ENCODE results near the gene PCCB. TPM values are rescaled to one million over a fixed set of nuclear protein-coding genes. Genes with fewer than 3 reads are reported as not detected.
"Not testable (repeated sequence)": the region's sequence is repeated elsewhere in the genome, so short reads cannot be mapped to it uniquely, and the experiment has no call there.

Gene PCCB
- total RNA-seq, 1 donor from 2014 or later, result 106 TPM

DNA sequence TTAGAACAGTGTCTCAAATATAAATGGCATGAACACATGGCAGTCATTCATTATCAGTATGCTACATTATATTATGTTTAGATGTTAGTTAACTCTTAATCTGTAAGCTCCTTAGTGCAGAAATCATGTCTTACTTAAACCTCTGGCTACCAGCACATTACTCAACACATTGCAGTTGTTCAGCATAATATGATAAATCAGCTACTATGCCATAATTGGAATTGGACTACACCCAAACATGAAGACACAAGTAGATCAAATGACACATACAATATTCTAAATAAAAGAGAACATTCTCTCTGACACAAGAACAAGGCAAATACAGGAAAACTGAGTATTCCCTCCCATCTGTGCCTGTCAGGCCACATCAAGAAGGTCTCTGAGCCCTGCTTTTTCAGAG, 116.1 kb downstream of the PCCB start:
- Histone ChIP-seq H3K27me3 (ENCODE audit: low read depth) (no peaks in the 10 kb centered on the region), H3K4me3 (no peak overlapping the region), H3K4me1 (no peaks in the 10 kb centered on the region), H3K27ac (replicated peaks) (no peak overlapping the region), H3K36me3 (peaks cover 16% of the 10 kb centered on the region), H3K9me3 (replicated peaks) (no peaks in the 10 kb centered on the region)
- TF ChIP-seq, protein P1, sequence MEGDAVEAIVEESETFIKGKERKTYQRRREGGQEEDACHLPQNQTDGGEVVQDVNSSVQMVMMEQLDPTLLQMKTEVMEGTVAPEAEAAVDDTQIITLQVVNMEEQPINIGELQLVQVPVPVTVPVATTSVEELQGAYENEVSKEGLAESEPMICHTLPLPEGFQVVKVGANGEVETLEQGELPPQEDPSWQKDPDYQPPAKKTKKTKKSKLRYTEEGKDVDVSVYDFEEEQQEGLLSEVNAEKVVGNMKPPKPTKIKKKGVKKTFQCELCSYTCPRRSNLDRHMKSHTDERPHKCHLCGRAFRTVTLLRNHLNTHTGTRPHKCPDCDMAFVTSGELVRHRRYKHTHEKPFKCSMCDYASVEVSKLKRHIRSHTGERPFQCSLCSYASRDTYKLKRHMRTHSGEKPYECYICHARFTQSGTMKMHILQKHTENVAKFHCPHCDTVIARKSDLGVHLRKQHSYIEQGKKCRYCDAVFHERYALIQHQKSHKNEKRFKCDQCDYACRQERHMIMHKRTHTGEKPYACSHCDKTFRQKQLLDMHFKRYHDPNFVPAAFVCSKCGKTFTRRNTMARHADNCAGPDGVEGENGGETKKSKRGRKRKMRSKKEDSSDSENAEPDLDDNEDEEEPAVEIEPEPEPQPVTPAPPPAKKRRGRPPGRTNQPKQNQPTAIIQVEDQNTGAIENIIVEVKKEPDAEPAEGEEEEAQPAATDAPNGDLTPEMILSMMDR (IDR thresholded peaks at IDR 0.05; ENCODE audit: borderline replicate concordance), result no peak
- intact Hi-C loops (cut with micrococcal nuclease), result no loop called here
- DNase-seq, result no peak

DNA sequence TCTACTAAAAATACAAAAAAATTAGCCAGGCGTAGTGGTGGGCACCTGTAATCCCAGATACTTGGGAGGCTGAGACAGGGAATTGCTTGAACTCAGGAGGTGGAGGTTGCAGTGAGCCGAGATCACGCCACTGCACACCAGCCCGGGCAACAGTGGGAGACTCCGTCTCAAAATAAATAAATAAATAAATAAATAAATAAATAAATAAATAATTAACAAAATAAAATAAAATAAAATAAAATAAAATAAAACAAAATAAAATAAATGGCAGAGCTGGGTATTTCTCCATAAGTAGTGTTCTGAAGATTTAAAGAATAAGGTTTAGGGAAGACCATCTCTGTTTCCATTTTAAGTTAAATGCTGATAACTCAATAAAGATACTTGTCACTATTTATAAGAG, 125.7 kb downstream of the PCCB start:
- DNase-seq; H3K9me3 ChIP-seq (replicated peaks); intact Hi-C loops (cut with micrococcal nuclease); H3K4me1 ChIP-seq; H3K27me3 ChIP-seq (ENCODE audit: low read depth); H3K27ac ChIP-seq (replicated peaks); H3K4me3 ChIP-seq: not testable (repeated sequence)
- H3K36me3 ChIP-seq, result peaks cover 23% of the 10 kb centered on the region

DNA sequence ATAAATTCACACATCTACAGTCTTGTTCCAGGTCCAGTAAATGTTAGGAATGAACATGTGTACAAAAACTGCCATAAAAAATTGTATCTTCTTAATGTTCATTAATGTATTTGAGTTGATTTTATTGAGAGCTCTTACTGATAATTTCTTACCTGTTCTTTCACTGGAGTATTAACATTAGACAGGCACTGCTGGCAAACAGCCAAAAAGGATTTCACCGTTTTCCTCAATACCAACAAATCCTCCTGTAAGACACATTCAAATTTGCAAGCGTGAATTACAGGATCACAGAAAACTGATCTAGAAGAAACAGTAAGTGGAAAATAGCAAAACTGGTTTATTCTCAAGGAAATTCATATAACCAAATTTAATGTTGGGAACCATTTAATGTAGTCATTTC, 127.4 kb downstream of the PCCB start:
- Histone ChIP-seq H3K27me3 (ENCODE audit: low read depth) (no peaks in the 10 kb centered on the region), H3K4me1 (no peaks in the 10 kb centered on the region), H3K4me3 (no peak overlapping the region), H3K36me3 (peaks cover 23% of the 10 kb centered on the region), H3K9me3 (replicated peaks) (no peaks in the 10 kb centered on the region), H3K27ac (replicated peaks) (no peak overlapping the region)
- TF ChIP-seq, protein P1 (IDR thresholded peaks at IDR 0.05; ENCODE audit: borderline replicate concordance), result no peak
- no peak for DNase-seq
- intact Hi-C loops (cut with micrococcal nuclease), result no loop called here

DNA sequence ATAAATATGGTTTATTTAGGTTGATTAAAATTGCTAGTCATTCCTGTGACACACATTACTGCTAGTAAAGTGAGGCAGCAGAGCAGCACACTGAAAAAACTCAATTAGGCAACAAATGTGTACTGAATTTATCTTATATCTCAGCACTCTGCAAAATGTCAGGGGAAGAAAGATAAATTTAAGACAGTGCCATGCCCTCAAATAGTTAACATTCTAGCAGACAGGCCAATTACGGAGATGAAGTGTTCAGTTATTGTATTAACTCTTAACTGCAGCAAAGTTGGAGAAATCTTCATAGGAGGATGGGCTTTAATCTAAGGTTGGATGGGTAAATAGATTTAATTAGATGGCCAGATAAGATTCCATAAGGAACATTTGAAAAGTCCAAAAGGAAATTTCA, 127.9 kb downstream of the PCCB start:
- Histone ChIP-seq H3K27ac (replicated peaks) (no peak overlapping the region), H3K9me3 (replicated peaks) (no peaks in the 10 kb centered on the region), H3K27me3 (ENCODE audit: low read depth) (no peaks in the 10 kb centered on the region), H3K36me3 (peaks cover 23% of the 10 kb centered on the region), H3K4me1 (no peaks in the 10 kb centered on the region), H3K4me3 (no peak overlapping the region)
- intact Hi-C loops (cut with micrococcal nuclease), result no loop called here
- TF ChIP-seq, protein P1 (IDR thresholded peaks at IDR 0.05; ENCODE audit: borderline replicate concordance), result no peak
- DNase-seq, result no peak

Other genes starting within 250 kb of the PCCB start
- 19.0 TPM for gene MSL2, start 54.0 kb upstream of the PCCB start, total RNA-seq